ENCODE data around the gene MYRIP.

The MYRIP gene

DNA sequence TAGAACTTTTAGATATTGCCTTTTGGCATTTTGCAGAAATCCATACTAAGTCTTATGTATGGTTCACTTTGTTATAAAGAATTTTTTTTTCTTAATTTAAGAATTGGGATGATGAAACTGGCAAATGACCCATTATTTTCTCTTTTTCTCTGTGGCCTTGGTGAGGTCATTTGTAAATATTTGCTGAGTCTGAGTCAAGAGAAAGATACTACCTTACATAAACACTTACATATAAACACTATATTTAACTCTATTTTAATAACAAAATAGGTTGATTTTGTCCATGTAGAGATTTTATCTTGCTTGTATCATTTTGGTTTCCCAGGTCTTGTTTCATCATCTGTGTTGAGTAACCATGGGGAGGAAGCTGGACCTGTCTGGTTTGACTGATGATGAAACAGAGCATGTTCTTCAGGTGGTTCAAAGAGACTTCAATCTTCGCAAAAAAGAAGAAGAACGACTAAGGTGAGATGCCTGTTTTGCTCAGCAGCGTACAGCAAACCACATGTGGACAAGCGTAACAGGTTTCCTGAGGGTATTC lies 91.1 kb downstream of the MYRIP start:
- H3K27ac ChIP-seq (ENCODE audit: low read depth, low read length, poor library complexity, severe bottlenecking): no peak overlapping the region
- H3K36me3 ChIP-seq (ENCODE audit: insufficient read depth, low read length): no peaks in the 10 kb centered on the region
- H3K9me2 ChIP-seq (ENCODE audit: low read depth, low read length): no peaks in the 10 kb centered on the region
- H3K27me3 ChIP-seq (ENCODE audit: insufficient read depth, low read length): no peaks in the 10 kb centered on the region
- no peak overlapping the region for H3K4me3 ChIP-seq (ENCODE audit: low read depth, low read length, poor library complexity, severe bottlenecking)
- no peaks in the 10 kb centered on the region for H3F3A ChIP-seq (ENCODE audit: insufficient read depth, low read length)
- H4K20me1 ChIP-seq (ENCODE audit: insufficient read depth, low read length): no peaks in the 10 kb centered on the region
- no peaks in the 10 kb centered on the region for H3K9me3 ChIP-seq (ENCODE audit: low read length)
- no peaks in the 10 kb centered on the region for H3K4me1 ChIP-seq (ENCODE audit: insufficient read depth, low read length, severe bottlenecking)
- no peaks in the 10 kb centered on the region for H3K79me2 ChIP-seq (ENCODE audit: insufficient read depth, low read length)
- TF ChIP-seq EZH2 (IDR thresholded peaks at IDR 0.05; ENCODE audit: borderline replicate concordance, low read length): no peak
- TF ChIP-seq, protein P1, sequence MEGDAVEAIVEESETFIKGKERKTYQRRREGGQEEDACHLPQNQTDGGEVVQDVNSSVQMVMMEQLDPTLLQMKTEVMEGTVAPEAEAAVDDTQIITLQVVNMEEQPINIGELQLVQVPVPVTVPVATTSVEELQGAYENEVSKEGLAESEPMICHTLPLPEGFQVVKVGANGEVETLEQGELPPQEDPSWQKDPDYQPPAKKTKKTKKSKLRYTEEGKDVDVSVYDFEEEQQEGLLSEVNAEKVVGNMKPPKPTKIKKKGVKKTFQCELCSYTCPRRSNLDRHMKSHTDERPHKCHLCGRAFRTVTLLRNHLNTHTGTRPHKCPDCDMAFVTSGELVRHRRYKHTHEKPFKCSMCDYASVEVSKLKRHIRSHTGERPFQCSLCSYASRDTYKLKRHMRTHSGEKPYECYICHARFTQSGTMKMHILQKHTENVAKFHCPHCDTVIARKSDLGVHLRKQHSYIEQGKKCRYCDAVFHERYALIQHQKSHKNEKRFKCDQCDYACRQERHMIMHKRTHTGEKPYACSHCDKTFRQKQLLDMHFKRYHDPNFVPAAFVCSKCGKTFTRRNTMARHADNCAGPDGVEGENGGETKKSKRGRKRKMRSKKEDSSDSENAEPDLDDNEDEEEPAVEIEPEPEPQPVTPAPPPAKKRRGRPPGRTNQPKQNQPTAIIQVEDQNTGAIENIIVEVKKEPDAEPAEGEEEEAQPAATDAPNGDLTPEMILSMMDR (IDR thresholded peaks at IDR 0.05; ENCODE audit: low read length): no peak
- H3K9ac ChIP-seq (ENCODE audit: low read length): no peak overlapping the region
- H2AFZ ChIP-seq (ENCODE audit: low read length): no peak overlapping the region
- H3K4me2 ChIP-seq (ENCODE audit: low read length): no peak overlapping the region

DNA sequence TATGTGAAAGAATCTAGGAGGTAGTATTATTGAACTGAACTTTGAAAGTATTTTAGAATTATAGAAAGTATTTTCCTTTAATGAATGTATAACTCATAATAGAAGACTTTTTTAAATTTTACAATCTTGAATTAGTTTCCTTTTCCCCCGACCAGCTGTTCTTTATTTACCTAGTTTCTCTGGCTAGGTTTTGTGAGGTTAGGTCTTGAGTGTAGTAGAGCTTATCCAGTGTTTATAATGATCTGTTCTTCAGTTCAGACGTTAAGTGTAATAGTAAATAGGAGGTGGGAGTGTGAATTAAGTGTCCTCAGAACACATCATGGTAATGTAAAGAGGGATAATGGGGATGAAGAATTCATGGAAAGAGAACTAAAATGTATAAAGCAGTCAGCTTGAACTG lies 93.8 kb downstream of the MYRIP start:
- Histone ChIP-seq H3K4me3 (ENCODE audit: low read depth, low read length, poor library complexity, severe bottlenecking) (no peak overlapping the region), H3K79me2 (ENCODE audit: insufficient read depth, low read length) (no peaks in the 10 kb centered on the region), H3K4me1 (ENCODE audit: insufficient read depth, low read length, severe bottlenecking) (no peaks in the 10 kb centered on the region), H3K9me2 (ENCODE audit: low read depth, low read length) (no peaks in the 10 kb centered on the region), H3K27ac (ENCODE audit: low read depth, low read length, poor library complexity, severe bottlenecking) (no peak overlapping the region), H2AFZ (ENCODE audit: low read length) (no peak overlapping the region), H3K9me3 (ENCODE audit: low read length) (no peaks in the 10 kb centered on the region), H3F3A (ENCODE audit: insufficient read depth, low read length) (no peaks in the 10 kb centered on the region), H3K27me3 (ENCODE audit: insufficient read depth, low read length) (no peaks in the 10 kb centered on the region), H3K36me3 (ENCODE audit: insufficient read depth, low read length) (no peaks in the 10 kb centered on the region), H4K20me1 (ENCODE audit: insufficient read depth, low read length) (no peaks in the 10 kb centered on the region), H3K4me2 (ENCODE audit: low read length) (no peak overlapping the region), H3K9ac (ENCODE audit: low read length) (no peak overlapping the region)
- TF ChIP-seq EZH2 (IDR thresholded peaks at IDR 0.05; ENCODE audit: borderline replicate concordance, low read length): no peak
- TF ChIP-seq, protein P1 (IDR thresholded peaks at IDR 0.05; ENCODE audit: low read length): no peak

DNA sequence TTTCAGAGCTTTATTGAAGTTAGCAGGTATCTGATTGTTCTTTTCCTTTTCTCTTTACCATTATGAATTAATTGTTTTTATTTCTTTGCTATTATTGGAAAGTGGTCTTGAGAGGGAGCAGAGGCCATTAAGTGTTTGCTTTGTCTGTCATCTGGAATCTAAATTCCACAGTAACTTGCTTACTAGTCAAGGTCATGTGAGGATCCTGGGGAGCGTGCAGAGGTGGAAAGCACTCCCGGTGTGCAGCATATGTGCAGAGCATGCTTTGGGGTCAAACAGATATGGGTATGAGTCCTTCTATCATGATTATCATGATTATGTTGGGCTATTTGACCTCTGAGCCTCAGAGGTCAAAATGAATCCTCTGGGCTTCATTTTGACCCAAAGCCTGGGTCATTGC lies 96.4 kb downstream of the MYRIP start:
- Histone ChIP-seq H3K36me3 (ENCODE audit: insufficient read depth, low read length) (no peaks in the 10 kb centered on the region), H4K20me1 (ENCODE audit: insufficient read depth, low read length) (no peaks in the 10 kb centered on the region), H3K4me2 (ENCODE audit: low read length) (no peak overlapping the region), H3K79me2 (ENCODE audit: insufficient read depth, low read length) (no peaks in the 10 kb centered on the region), H3K9me2 (ENCODE audit: low read depth, low read length) (no peaks in the 10 kb centered on the region), H3K9ac (ENCODE audit: low read length) (no peak overlapping the region), H3K4me3 (ENCODE audit: low read depth, low read length, poor library complexity, severe bottlenecking) (no peak overlapping the region), H3K9me3 (ENCODE audit: low read length) (no peaks in the 10 kb centered on the region), H3K27me3 (ENCODE audit: insufficient read depth, low read length) (no peaks in the 10 kb centered on the region), H3F3A (ENCODE audit: insufficient read depth, low read length) (no peaks in the 10 kb centered on the region), H3K27ac (ENCODE audit: low read depth, low read length, poor library complexity, severe bottlenecking) (no peak overlapping the region), H3K4me1 (ENCODE audit: insufficient read depth, low read length, severe bottlenecking) (no peaks in the 10 kb centered on the region), H2AFZ (ENCODE audit: low read length) (no peak overlapping the region)
- TF ChIP-seq, protein P1 (IDR thresholded peaks at IDR 0.05; ENCODE audit: low read length): no peak
- no peak for TF ChIP-seq EZH2 (IDR thresholded peaks at IDR 0.05; ENCODE audit: borderline replicate concordance, low read length)

All from OCI-LY1 (cell line).